ENCODE measurements around the gene RPL15.
A peak's percentile ranks its signal among the peaks of the same experiment; 100 is the strongest.
"Not testable (repeated sequence)": the region's sequence is repeated elsewhere in the genome, so short reads cannot be mapped to it uniquely, and the experiment has no call there.

The RPL15 gene

DNA sequence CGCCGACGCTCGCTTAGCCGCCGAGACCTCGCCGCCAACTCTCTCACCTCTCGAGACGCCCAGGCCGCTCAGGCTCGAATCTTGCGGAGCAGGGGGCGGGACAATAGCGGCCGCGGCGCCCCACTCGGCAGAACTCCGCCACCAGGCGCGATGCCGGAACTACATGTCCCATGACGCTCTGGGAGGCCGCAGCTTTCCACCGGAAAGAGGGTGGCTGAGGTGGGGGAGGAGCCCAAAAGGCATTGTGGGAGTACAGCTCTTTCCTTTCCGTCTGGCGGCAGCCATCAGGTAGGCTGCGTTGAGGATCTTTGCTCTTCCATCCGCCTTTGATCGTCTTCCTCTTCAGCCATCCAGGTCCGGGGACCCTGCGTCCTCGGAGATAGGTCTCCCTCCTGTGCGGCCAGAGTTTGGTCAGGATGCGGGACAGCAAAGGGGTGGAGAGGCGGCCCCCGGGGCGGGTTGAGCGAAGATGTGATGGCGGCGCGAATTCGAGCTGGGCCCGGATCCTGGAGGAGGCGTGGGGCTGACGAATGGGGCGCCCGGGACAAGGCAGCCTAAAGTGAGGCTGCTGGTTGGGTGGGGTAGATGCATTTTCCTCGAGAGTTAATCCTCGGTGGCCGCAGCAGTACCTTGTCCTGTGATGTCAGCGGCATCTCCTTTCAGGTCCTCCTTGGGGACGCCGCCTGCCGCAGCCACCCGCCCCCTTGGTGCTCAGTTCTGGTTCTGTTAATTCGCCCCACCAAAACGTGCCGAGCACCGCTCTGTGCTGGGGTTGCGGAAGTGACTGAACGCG lies at the start of gene RPL15, which contains the start of gene NKIRAS1:
TSS of gene RPL15 (plus strand) at position 247 of the 793 bp plus-strand sequence. CDS start 728 bp downstream, outside the sequence.
TSS of gene NKIRAS1 (minus strand) at position 105 of the 793 bp plus-strand sequence. CDS start 6,086 bp downstream, outside the sequence.
- H3K4me3 ChIP-seq (ENCODE audit: low read length), result peak within 1 kb of the TSS; percentile 84
- H3K36me3 ChIP-seq (ENCODE audit: control insufficient read depth, insufficient read depth, low read length), result peaks cover 10% of the 10 kb centered on the region
- H3K9ac ChIP-seq (ENCODE audit: low read length), result peak within 1 kb of the TSS; percentile 79
- peaks cover 15% of the 10 kb centered on the region for H3K4me1 ChIP-seq (ENCODE audit: control insufficient read depth, insufficient read depth, low read length)
- H3K27me3 ChIP-seq (ENCODE audit: control insufficient read depth, insufficient read depth, low read length), result no peaks in the 10 kb centered on the region
- peak within 1 kb of the TSS; percentile 89 for H3K27ac ChIP-seq (ENCODE audit: low read depth, low read length)

- Histone ChIP-seq H3K4me1 (ENCODE audit: control insufficient read depth, insufficient read depth, low read length) (peaks cover 19% of the 10 kb centered on the region), H3K4me3 (ENCODE audit: low read length) (no peak overlapping the region), H3K27ac (ENCODE audit: low read depth, low read length) (no peak overlapping the region), H3K27me3 (ENCODE audit: control insufficient read depth, insufficient read depth, low read length) (no peaks in the 10 kb centered on the region), H3K36me3 (ENCODE audit: control insufficient read depth, insufficient read depth, low read length) (no peaks in the 10 kb centered on the region), H3K9ac (ENCODE audit: low read length) (no peak overlapping the region)
Measured at GRCh38 chr3:23867400-23867799, 49.5 kb upstream of the RPL15 start.

DNA sequence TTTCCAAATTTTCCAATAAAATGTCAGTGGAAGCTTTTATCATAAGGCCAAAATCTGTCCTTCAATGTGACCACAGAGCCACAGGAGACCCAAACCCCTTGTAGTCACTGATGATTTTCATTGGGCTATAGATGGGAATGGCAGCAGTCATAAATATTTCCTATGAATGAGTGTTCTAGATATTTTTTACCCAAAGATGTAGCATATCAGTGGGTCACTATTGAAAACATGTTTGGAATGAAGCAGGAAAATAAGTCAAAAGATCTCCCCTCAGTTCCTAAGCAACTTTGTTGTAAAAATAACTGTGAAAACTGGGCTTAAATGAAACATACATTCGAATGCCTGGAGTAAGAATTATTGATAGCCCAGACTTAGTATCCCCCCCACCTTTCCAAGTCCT lies 49.1 kb upstream of the RPL15 start:
- Histone ChIP-seq H3K4me3 (ENCODE audit: low read length) (no peak overlapping the region), H3K27me3 (ENCODE audit: control insufficient read depth, insufficient read depth, low read length) (no peaks in the 10 kb centered on the region), H3K9ac (ENCODE audit: low read length) (no peak overlapping the region), H3K4me1 (ENCODE audit: control insufficient read depth, insufficient read depth, low read length) (peaks cover 19% of the 10 kb centered on the region), H3K27ac (ENCODE audit: low read depth, low read length) (no peak overlapping the region), H3K36me3 (ENCODE audit: control insufficient read depth, insufficient read depth, low read length) (no peaks in the 10 kb centered on the region)

GRCh38 chr3:23869977-23870662 lies 46.8 kb upstream of the RPL15 start:
- Histone ChIP-seq H3K36me3 (ENCODE audit: control insufficient read depth, insufficient read depth, low read length) (no peaks in the 10 kb centered on the region), H3K27ac (ENCODE audit: low read depth, low read length) (no peak overlapping the region), H3K9ac (ENCODE audit: low read length) (no peak overlapping the region), H3K27me3 (ENCODE audit: control insufficient read depth, insufficient read depth, low read length) (no peaks in the 10 kb centered on the region), H3K4me3 (ENCODE audit: low read length) (no peak overlapping the region), H3K4me1 (ENCODE audit: control insufficient read depth, insufficient read depth, low read length) (peaks cover 16% of the 10 kb centered on the region)

- H3K9ac ChIP-seq (ENCODE audit: low read length); H3K36me3 ChIP-seq (ENCODE audit: control insufficient read depth, insufficient read depth, low read length); H3K27me3 ChIP-seq (ENCODE audit: control insufficient read depth, insufficient read depth, low read length); H3K4me3 ChIP-seq (ENCODE audit: low read length); H3K27ac ChIP-seq (ENCODE audit: low read depth, low read length): not testable (repeated sequence)
- H3K4me1 ChIP-seq (ENCODE audit: control insufficient read depth, insufficient read depth, low read length), result peaks cover 11% of the 10 kb centered on the region
Measured at GRCh38 chr3:23870663-23871043, 46.3 kb upstream of the RPL15 start.

- H3K27me3 ChIP-seq (ENCODE audit: control insufficient read depth, insufficient read depth, low read length); H3K9ac ChIP-seq (ENCODE audit: low read length); H3K36me3 ChIP-seq (ENCODE audit: control insufficient read depth, insufficient read depth, low read length); H3K4me1 ChIP-seq (ENCODE audit: control insufficient read depth, insufficient read depth, low read length); H3K4me3 ChIP-seq (ENCODE audit: low read length); H3K27ac ChIP-seq (ENCODE audit: low read depth, low read length): not testable (repeated sequence)
Measured at GRCh38 chr3:23871361-23871760, 45.6 kb upstream of the RPL15 start.

DNA sequence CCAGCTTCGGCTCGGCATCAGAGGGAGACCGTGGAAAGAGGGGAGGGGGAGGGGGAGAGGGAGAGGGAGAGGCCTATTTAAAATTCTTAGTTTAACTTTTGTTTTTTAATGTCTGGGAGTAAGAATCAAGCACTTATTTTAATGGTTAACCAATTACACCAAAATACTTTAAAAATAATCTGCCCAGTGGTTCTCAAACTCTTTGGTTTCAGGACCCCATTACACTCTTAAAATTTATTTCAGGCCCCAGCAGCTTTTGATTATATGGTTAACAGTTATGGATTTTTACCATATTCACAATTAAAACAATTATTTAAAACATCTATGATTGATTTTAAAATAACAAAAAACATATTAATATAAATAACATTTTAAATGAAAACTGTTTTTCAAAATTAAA lies 44.6 kb upstream of the RPL15 start:
- Histone ChIP-seq H3K9ac (ENCODE audit: low read length) (no peak overlapping the region), H3K27ac (ENCODE audit: low read depth, low read length) (no peak overlapping the region), H3K4me3 (ENCODE audit: low read length) (no peak overlapping the region), H3K4me1 (ENCODE audit: control insufficient read depth, insufficient read depth, low read length) (no peaks in the 10 kb centered on the region), H3K36me3 (ENCODE audit: control insufficient read depth, insufficient read depth, low read length) (no peaks in the 10 kb centered on the region), H3K27me3 (ENCODE audit: control insufficient read depth, insufficient read depth, low read length) (no peaks in the 10 kb centered on the region)

DNA sequence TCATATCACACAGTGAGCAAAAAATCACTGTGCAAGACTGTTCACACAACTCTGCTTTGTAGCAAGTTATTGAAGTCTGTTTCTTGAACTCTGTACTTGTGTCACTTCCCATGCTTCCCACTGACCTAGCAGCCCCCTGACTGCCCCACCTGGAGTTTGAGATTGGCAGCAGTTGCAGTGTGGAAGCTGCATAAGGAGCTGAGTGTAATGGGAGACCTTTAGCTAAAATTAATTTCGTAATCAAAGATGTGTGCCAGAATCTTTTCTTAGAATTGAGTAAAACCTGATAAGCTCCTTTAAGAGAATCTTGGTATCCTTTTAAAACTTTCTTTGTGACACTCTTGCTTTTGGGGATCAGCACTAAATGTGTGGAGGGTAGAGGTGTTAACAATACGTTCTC lies 43.0 kb upstream of the RPL15 start:
- Histone ChIP-seq H3K4me3 (ENCODE audit: low read length) (no peak overlapping the region), H3K9ac (ENCODE audit: low read length) (no peak overlapping the region), H3K27me3 (ENCODE audit: control insufficient read depth, insufficient read depth, low read length) (no peaks in the 10 kb centered on the region), H3K27ac (ENCODE audit: low read depth, low read length) (no peak overlapping the region), H3K4me1 (ENCODE audit: control insufficient read depth, insufficient read depth, low read length) (no peaks in the 10 kb centered on the region), H3K36me3 (ENCODE audit: control insufficient read depth, insufficient read depth, low read length) (no peaks in the 10 kb centered on the region)

GRCh38 chr3:23874359-23875112 lies 42.4 kb upstream of the RPL15 start:
- Histone ChIP-seq H3K4me3 (ENCODE audit: low read length) (no peak overlapping the region), H3K27me3 (ENCODE audit: control insufficient read depth, insufficient read depth, low read length) (no peaks in the 10 kb centered on the region), H3K4me1 (ENCODE audit: control insufficient read depth, insufficient read depth, low read length) (no peaks in the 10 kb centered on the region), H3K9ac (ENCODE audit: low read length) (no peak overlapping the region), H3K27ac (ENCODE audit: low read depth, low read length) (no peak overlapping the region), H3K36me3 (ENCODE audit: control insufficient read depth, insufficient read depth, low read length) (no peaks in the 10 kb centered on the region)

DNA sequence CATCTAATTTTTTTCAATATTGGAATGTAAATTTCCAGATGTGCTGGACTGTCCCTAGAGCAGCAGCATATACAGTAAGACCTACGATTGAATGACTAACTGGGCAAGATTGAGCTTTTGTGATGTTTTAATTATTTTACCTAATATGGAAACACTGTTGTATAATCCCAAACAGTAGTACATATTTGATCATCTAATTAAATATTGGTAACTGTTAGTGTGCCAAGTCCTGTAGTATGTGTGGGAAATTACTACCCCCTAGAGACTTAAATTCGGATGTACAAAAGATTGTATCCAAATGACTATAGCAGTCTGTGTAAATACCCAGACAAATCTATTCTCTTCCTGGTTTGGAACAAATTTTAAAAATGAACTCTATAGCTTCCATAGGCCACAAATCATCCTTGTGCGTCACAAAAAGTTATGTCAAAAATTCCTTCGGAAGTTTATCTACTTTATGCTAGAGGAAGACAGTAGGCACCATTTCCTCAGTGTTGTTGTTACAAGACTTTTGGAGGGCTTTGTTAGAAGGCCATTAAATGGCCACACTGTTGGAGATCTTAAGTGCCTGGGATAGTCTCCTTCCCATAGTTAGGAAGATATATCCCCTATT lies 41.7 kb upstream of the RPL15 start:
- no peak overlapping the region for H3K9ac ChIP-seq (ENCODE audit: low read length)
- no peaks in the 10 kb centered on the region for H3K27me3 ChIP-seq (ENCODE audit: control insufficient read depth, insufficient read depth, low read length)
- no peak overlapping the region for H3K27ac ChIP-seq (ENCODE audit: low read depth, low read length)
- H3K4me3 ChIP-seq (ENCODE audit: low read length), result no peak overlapping the region
- H3K4me1 ChIP-seq (ENCODE audit: control insufficient read depth, insufficient read depth, low read length), result no peaks in the 10 kb centered on the region
- no peaks in the 10 kb centered on the region for H3K36me3 ChIP-seq (ENCODE audit: control insufficient read depth, insufficient read depth, low read length)

GRCh38 chr3:23876923-23877322 lies 40.0 kb upstream of the RPL15 start:
- H3K4me3 ChIP-seq (ENCODE audit: low read length), result no peak overlapping the region
- H3K4me1 ChIP-seq (ENCODE audit: control insufficient read depth, insufficient read depth, low read length), result no peaks in the 10 kb centered on the region
- H3K36me3 ChIP-seq (ENCODE audit: control insufficient read depth, insufficient read depth, low read length), result no peaks in the 10 kb centered on the region
- no peak overlapping the region for H3K27ac ChIP-seq (ENCODE audit: low read depth, low read length)
- no peaks in the 10 kb centered on the region for H3K27me3 ChIP-seq (ENCODE audit: control insufficient read depth, insufficient read depth, low read length)
- no peak overlapping the region for H3K9ac ChIP-seq (ENCODE audit: low read length)

GRCh38 chr3:23877329-23877980 lies 39.5 kb upstream of the RPL15 start:
- Histone ChIP-seq H3K4me3 (ENCODE audit: low read length) (no peak overlapping the region), H3K36me3 (ENCODE audit: control insufficient read depth, insufficient read depth, low read length) (no peaks in the 10 kb centered on the region), H3K27ac (ENCODE audit: low read depth, low read length) (no peak overlapping the region), H3K9ac (ENCODE audit: low read length) (no peak overlapping the region), H3K4me1 (ENCODE audit: control insufficient read depth, insufficient read depth, low read length) (no peaks in the 10 kb centered on the region), H3K27me3 (ENCODE audit: control insufficient read depth, insufficient read depth, low read length) (no peaks in the 10 kb centered on the region)
